Brain pericyte (primary cell): ENCODE measurements around the gene PACSIN1.

Source experiments
- DNase-seq: peaks from one replicate; pipeline ENCODE4 v3.0.0-alpha.2; 2012; ENCODE audit warnings: low read depth, low spot score

Gene PACSIN1

GRCh38 chr6:34562350-34562749, 96.5 kb downstream of the PACSIN1 start:
- no peak for DNase-seq

GRCh38 chr6:34562861-34563512, 97.1 kb downstream of the PACSIN1 start:
- no peak for DNase-seq

- DNase-seq: no peak
Observed at GRCh38 chr6:34563513-34563870, 97.6 kb downstream of the PACSIN1 start.

GRCh38 chr6:34564181-34564580, 98.3 kb downstream of the PACSIN1 start:
- no peak for DNase-seq

GRCh38 chr6:34565722-34566137, 99.9 kb downstream of the PACSIN1 start:
- DNase-seq: no peak

- DNase-seq: no peak
Observed at GRCh38 chr6:34566830-34567546, 101.1 kb downstream of the PACSIN1 start.

- no peak for DNase-seq
Observed at GRCh38 chr6:34568341-34569201, 102.7 kb downstream of the PACSIN1 start.

GRCh38 chr6:34569361-34569973, 103.6 kb downstream of the PACSIN1 start:
- no peak for DNase-seq

GRCh38 chr6:34570066-34570833, 104.4 kb downstream of the PACSIN1 start:
- no peak for DNase-seq

GRCh38 chr6:34571388-34571787, 105.5 kb downstream of the PACSIN1 start:
- DNase-seq: no peak

GRCh38 chr6:34572021-34572420, 106.1 kb downstream of the PACSIN1 start:
- no peak for DNase-seq

- DNase-seq: no peak
Observed at GRCh38 chr6:34572585-34572984, 106.7 kb downstream of the PACSIN1 start.

GRCh38 chr6:34573567-34574183, 107.8 kb downstream of the PACSIN1 start:
- no peak for DNase-seq

- DNase-seq: no peak
Observed at GRCh38 chr6:34574647-34575293, 108.9 kb downstream of the PACSIN1 start.

- no peak for DNase-seq
Observed at GRCh38 chr6:34575326-34575725, 109.5 kb downstream of the PACSIN1 start.

- no peak for DNase-seq
Observed at GRCh38 chr6:34576286-34576955, 110.5 kb downstream of the PACSIN1 start.

GRCh38 chr6:34578445-34579262, 112.8 kb downstream of the PACSIN1 start:
- no peak for DNase-seq

- DNase-seq: no peak
Observed at GRCh38 chr6:34580707-34581560, 115.1 kb downstream of the PACSIN1 start.
